K562 (cell line): Measurements from ENCODE around the gene TRIP6. TPM values are rescaled to one million over a fixed set of nuclear protein-coding genes. Genes with fewer than 3 reads are reported as not detected.

Experiments used
- CBX8 ChIP-seq: fragments of 200-600 bp; sonication (generic); IDR thresholded peaks from 2 replicates; pipeline ENCODE4 v1.6.1; 2012; ENCODE audit warnings: borderline replicate concordance, mixed run types, low read depth, mild to moderate bottlenecking, moderate library complexity, mixed read lengths, low read length, control low read depth, inconsistent platforms; ENCODE audit not compliant: poor library complexity, severe bottlenecking; ENCODE audit errors: extremely low read depth
- HLTF ChIP-seq: fragments of 450-650 bp; IDR thresholded peaks from 2 replicates; pipeline ENCODE4 v1.6.1; 2016
- NR1H2 ChIP-seq: sonication (generic); formaldehyde crosslinking; IDR thresholded peaks from 2 replicates; pipeline ENCODE4 v1.4.0; 2020; ENCODE audit warnings: mild to moderate bottlenecking, missing genetic modification reagents
- OTX1 ChIP-seq: fragments of 450-650 bp; formaldehyde crosslinking; IDR thresholded peaks from 2 replicates; pipeline ENCODE4 v1.4.0; 2022; ENCODE audit warnings: mild to moderate bottlenecking
- RBFOX2 ChIP-seq: fragments of 200-400 bp; formaldehyde crosslinking; IDR thresholded peaks from 2 replicates; pipeline ENCODE4 v1.6.1; 2017; ENCODE audit warnings: low read depth, mild to moderate bottlenecking, low read length, moderate library complexity
- SMARCA4 ChIP-seq: fragments of 450-650 bp; IDR thresholded peaks from 2 replicates; pipeline ENCODE4 v1.6.1; 2016
- TRIM24 ChIP-seq, 2 experiments: fragments of 450-650 bp; IDR thresholded peaks; 2 replicates each; pipeline ENCODE4 v1.6.1; 2016
- ZBED1 ChIP-seq: IDR thresholded peaks from 2 replicates; pipeline ENCODE4 v1.6.1; 2014
- ZNF311 ChIP-seq: fragments of 250-450 bp; sonication (Bioruptor Pico); IDR thresholded peaks from 2 replicates; pipeline ENCODE4 v1.4.0; 2020; ENCODE audit warnings: mild to moderate bottlenecking, moderate library complexity
- polyA plus RNA-seq, 8 experiments: library from polyadenylated mRNA; depleted of rRNA in 4 of 8; stranded (reverse) in 5 of 8; unstranded in 3 of 8; fragments of >200 nt; fragmentation: Nextera tagmentation in 2 of 8; fragmentation: Illumina TruSeq in 1 of 8; extraction: Ambion mirVana in 2 of 8; extraction: Trizol in 1 of 8; gene quantifications; 2 replicates each; pipeline versions ENCODE4 v1.2.1 to v1.2.3, GENCODE V29; 2011 to 2014; ENCODE audit warnings: inconsistent platforms in 1 of 8, missing spikeins in 1 of 8
- total RNA-seq, 7 experiments: library from RNA; depleted of rRNA in 6 of 7; stranded (reverse); fragments of >200 nt in 6 of 7; fragmentation: Illumina TruSeq in 2 of 7; extraction: Trizol in 2 of 7; gene quantifications; 2 replicates each; pipeline versions ENCODE4 v1.2.1 to v1.2.3, GENCODE V29; 2011 to 2021; ENCODE audit warnings: low replicate concordance in 1 of 7
- TF ChIP-seq, protein P1 (sequence below), 2 experiments: fragments of 450-650 bp; IDR thresholded peaks; 2 replicates each; pipeline ENCODE4 v1.6.1; 2016; ENCODE audit warnings: mild to moderate bottlenecking in 2 of 2, borderline replicate concordance in 1 of 2, low read depth in 1 of 2, moderate library complexity in 1 of 2
- TF ChIP-seq, protein P2 (sequence below): sonication (generic); formaldehyde crosslinking; IDR thresholded peaks from 2 replicates; pipeline ENCODE4 v1.8.0; 2022; ENCODE audit warnings: missing genetic modification reagents, mild to moderate bottlenecking, borderline replicate concordance
- TF ChIP-seq, protein P3 (sequence below): sonication (generic); formaldehyde crosslinking; IDR thresholded peaks from 2 replicates; pipeline ENCODE4 v1.8.1; 2023; ENCODE audit warnings: mild to moderate bottlenecking, missing genetic modification reagents, moderate library complexity
- TF ChIP-seq, protein P4 (sequence below): fragments of 250-450 bp; sonication (Bioruptor Pico); IDR thresholded peaks from 2 replicates; pipeline ENCODE4 v1.8.0; 2021; ENCODE audit warnings: moderate library complexity, mild to moderate bottlenecking, inconsistent platforms

TRIP6 gene
- total and polyA plus RNA-seq, 9 of the 15 experiments (the other 6 are each of a cell fraction or from before 2014, with no cell fraction given), result 5.9 to 141 (median 54.0) TPM

DNA sequence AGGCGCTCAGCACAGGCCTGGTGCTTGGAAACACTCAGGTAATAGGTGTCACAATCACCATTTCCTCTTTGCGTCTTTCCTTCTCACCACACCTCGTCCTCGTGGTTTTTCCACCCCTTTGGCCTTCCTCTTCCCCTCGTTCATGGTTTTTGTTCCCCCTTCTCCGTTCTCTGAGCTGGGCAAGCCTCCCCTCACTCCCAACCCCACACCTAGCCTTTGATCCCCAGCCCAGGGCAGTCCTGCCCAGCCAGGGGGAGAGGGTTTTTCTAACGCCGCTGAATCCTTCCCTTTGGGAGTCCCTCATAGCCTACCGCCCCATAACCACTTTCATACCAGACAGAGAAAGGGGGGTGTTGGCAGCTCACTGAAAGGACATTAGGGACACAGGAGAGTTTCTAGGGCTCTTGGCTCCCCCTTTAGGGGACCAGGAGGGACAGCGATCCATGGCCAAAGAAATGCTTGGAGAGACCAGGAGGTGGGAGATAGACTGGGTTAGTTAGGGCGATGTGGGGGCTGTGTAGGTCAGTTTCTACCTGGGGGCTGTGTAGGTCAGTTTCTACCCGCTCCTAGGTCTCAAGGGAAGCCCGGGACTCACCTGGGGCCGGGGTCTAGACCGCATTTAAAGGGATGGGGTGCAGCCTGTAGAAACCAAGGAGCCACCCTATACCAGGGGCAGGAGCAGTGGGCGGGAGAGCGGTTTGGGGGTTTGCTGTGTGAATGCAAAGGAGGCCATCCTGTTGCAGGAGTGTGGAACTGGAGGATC, 41.3 kb upstream of the TRIP6 start (continued):
- TF ChIP-seq, protein P1, sequence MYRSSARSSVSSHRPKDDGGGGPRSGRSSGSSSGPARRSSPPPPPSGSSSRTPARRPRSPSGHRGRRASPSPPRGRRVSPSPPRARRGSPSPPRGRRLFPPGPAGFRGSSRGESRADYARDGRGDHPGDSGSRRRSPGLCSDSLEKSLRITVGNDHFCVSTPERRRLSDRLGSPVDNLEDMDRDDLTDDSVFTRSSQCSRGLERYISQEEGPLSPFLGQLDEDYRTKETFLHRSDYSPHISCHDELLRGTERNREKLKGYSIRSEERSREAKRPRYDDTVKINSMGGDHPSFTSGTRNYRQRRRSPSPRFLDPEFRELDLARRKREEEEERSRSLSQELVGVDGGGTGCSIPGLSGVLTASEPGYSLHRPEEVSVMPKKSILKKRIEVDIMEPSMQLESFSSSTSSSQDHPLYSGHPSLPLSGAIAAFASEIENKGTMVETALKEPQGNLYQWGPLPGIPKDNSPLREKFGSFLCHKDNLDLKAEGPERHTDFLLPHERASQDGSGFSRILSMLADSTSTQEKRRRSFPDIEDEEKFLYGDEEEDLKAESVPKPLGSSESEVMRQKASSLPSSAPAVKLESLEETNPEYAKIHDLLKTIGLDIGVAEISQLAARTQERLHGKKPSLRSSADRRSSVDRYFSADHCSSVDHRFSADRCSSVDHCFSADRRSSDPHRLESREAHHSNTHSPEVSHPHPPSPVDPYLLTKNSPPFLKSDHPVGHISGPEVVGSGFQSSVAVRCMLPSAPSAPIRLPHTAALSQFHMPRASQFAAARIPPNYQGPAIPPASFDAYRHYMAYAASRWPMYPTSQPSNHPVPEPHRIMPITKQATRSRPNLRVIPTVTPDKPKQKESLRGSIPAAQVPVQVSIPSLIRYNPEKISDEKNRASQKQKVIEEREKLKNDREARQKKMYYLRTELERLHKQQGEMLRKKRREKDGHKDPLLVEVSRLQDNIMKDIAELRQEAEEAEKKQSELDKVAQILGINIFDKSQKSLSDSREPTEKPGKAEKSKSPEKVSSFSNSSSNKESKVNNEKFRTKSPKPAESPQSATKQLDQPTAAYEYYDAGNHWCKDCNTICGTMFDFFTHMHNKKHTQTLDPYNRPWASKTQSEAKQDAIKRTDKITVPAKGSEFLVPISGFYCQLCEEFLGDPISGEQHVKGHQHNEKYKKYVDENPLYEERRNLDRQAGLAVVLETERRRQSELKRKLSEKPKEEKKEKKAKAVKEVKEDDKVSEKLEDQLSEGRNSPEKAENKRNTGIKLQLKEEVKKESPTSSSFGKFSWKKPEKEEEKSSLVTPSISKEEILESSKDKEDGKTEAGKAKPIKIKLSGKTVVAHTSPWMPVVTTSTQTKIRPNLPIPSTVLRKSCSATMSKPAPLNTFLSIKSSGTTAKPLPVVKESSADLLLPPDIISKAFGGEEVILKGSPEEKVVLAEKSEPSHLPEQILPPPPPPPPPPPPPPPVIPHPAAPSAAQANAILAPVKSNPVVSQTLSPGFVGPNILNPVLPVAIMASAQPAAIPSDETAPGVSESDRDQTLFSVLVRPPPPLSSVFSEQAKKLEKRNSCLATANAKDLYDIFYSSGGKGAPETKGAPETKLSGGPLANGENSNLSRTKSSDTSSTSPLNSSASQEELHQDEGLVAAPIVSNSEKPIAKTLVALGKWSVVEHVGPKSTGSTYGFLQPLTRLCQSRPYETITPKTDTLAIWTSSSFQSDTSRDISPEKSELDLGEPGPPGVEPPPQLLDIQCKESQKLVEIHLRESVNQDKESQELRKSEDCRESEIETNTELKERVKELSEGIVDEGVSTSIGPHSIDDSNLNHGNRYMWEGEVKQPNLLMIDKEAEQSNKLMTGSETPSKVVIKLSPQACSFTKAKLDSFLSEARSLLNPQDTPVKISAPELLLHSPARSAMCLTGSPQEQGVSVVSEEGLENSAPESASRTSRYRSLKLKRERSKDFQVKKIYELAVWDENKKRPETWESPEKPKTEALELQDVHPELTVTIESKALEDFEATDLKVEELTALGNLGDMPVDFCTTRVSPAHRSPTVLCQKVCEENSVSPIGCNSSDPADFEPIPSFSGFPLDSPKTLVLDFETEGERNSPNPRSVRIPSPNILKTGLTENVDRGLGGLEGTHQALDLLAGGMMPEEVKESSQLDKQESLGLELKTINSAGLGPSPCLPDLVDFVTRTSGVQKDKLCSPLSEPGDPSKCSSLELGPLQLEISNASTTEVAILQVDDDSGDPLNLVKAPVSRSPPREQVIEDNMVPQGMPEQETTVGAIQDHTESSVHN (IDR thresholded peaks at IDR 0.05; ENCODE audit: borderline replicate concordance in 1 of 2, low read depth in 1 of 2), result no peak
- TF ChIP-seq, protein P2, sequence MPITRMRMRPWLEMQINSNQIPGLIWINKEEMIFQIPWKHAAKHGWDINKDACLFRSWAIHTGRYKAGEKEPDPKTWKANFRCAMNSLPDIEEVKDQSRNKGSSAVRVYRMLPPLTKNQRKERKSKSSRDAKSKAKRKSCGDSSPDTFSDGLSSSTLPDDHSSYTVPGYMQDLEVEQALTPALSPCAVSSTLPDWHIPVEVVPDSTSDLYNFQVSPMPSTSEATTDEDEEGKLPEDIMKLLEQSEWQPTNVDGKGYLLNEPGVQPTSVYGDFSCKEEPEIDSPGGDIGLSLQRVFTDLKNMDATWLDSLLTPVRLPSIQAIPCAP (CRISPR knock-in tag), result no peak
- TF ChIP-seq RBFOX2 (no peak), ZBED1 (no peak; the same call in 1 of the 2 replicates), HLTF (no peak), CBX8 (no peak), ZNF311 (CRISPR knock-in tag) (no peak), SMARCA4 (peak; percentile 24; the same call in 1 of the 2 replicates), OTX1 (CRISPR knock-in tag) (0 out of 2 replicates have a peak, but pooled peaks have one; percentile 59), NR1H2 (0 out of 2 replicates have a peak, but pooled peaks have one; percentile 17), TRIM24 (IDR thresholded peaks at IDR 0.05) (no peak)
- TF ChIP-seq, protein P3, sequence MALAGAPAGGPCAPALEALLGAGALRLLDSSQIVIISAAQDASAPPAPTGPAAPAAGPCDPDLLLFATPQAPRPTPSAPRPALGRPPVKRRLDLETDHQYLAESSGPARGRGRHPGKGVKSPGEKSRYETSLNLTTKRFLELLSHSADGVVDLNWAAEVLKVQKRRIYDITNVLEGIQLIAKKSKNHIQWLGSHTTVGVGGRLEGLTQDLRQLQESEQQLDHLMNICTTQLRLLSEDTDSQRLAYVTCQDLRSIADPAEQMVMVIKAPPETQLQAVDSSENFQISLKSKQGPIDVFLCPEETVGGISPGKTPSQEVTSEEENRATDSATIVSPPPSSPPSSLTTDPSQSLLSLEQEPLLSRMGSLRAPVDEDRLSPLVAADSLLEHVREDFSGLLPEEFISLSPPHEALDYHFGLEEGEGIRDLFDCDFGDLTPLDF, result peak; percentile 82; the same call in 1 of the 2 replicates
- TF ChIP-seq, protein P4, sequence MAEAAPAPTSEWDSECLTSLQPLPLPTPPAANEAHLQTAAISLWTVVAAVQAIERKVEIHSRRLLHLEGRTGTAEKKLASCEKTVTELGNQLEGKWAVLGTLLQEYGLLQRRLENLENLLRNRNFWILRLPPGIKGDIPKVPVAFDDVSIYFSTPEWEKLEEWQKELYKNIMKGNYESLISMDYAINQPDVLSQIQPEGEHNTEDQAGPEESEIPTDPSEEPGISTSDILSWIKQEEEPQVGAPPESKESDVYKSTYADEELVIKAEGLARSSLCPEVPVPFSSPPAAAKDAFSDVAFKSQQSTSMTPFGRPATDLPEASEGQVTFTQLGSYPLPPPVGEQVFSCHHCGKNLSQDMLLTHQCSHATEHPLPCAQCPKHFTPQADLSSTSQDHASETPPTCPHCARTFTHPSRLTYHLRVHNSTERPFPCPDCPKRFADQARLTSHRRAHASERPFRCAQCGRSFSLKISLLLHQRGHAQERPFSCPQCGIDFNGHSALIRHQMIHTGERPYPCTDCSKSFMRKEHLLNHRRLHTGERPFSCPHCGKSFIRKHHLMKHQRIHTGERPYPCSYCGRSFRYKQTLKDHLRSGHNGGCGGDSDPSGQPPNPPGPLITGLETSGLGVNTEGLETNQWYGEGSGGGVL (CRISPR knock-in tag), result no peak
